ENCODE measurements around the gene PDE4C. TPM values are rescaled to one million over a fixed set of nuclear protein-coding genes. Genes with fewer than 3 reads are reported as not detected.
A peak's percentile ranks its signal among the peaks of the same experiment; 100 is the strongest.

PDE4C gene
- total RNA-seq, 2 donors from 2014 or later = under 0.01 to 0.26 TPM

DNA sequence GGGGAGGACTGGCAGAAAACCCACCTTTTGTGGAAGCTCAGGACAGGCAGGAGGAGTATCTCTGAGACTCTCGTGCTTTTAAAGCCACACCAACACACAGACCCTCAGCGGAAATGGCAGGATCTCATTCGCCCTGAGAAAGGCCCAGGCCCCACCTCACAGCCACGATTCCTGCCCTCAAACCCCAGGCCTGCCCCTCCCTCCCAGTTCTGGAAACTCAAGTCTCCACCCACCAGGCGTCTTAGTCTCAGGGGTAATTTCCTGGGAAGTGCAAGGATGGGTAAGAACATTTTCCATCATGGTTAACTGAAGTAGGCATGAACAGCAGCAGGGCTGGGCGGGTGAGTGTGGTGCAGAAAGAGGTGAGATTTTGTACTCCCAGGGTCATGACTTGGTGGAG, 8.0 kb upstream of the PDE4C start:
- Histone ChIP-seq H3K27ac (no peak overlapping the region), H3K4me3 (no peak overlapping the region), H3K9me3 (peaks cover 0 to 9% (median 0%) of the 10 kb centered on the region in 3 donors), H3K36me3 (replicated peaks in 1 of 2; ENCODE audit: insufficient read depth in 1 of 2, low read depth in 2 of 2) (no peaks in the 10 kb centered on the region), H3K4me1 (no peaks in the 10 kb centered on the region), H3K27me3 (peaks cover 0 to 9% of the 10 kb centered on the region in 2 donors)
- intact Hi-C loops (cut with DNase I) = no loop called here
- TF ChIP-seq POLR2A (IDR thresholded peaks at IDR 0.05) = no peak
- TF ChIP-seq CTCF (IDR thresholded peaks at IDR 0.05) = no peak
- WGBS, 2 donors = 26 to 35% methylated on average over 4 to 6 of the region's 6 CpGs
- no peak for DNase-seq
- ATAC-seq = no peak

- Histone ChIP-seq H3K27ac (no peak overlapping the region), H3K36me3 (replicated peaks in 1 of 2; ENCODE audit: insufficient read depth in 1 of 2, low read depth in 2 of 2) (no peaks in the 10 kb centered on the region), H3K9me3 (peaks cover 0 to 9% (median 0%) of the 10 kb centered on the region in 3 donors), H3K4me1 (no peaks in the 10 kb centered on the region), H3K4me3 (no peak overlapping the region), H3K27me3 (peaks cover 0 to 9% of the 10 kb centered on the region in 2 donors)
- peak; percentile 61 for ATAC-seq
- peak; percentile 35 to 63 (median 52) for DNase-seq
- intact Hi-C loops (cut with DNase I) = no loop called here
- TF ChIP-seq POLR2A (IDR thresholded peaks at IDR 0.05) (no peak), CTCF (IDR thresholded peaks at IDR 0.05) (no peak)
- WGBS, 2 donors = 22 to 29% methylated on average over 15 to 37 of the region's 37 CpGs
Measured at GRCh38 chr19:18233224-18233825, 7.1 kb upstream of the PDE4C start.

DNA sequence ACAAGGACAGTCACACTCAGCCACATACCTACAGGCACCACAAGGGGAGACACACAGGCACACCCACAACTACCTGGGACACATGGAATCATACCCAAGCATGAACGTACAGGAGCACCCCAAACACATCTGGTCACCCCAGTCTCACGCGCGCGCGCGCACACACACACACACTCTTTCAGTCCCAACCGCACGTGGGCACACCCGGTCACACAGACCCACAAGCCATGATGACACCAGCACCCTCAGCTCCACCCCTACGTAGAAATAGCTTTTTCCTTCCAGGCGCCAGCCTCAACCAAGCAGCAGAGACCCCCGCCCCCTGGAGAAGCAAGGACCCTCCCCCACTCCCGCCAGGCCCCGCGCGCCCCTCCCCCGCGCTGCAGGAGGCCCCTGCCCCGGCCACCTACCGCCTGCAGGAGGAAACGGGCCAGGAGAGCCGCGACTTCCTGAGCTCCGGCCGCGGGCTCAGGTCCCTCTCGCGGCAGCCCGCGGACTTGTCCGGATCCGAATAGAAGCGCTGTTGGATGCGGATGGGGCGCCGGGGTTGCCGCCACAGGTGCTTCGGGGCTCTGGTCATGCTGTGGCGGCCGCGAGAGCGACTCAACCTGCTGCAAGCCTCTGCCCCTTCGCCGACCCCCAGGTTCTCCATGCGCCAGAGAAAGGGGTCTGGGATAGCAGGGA, 6.4 kb upstream of the PDE4C start:
- H3K9me3 ChIP-seq = peaks cover 0 to 9% (median 0%) of the 10 kb centered on the region in 3 donors
- H3K27ac ChIP-seq = no peak overlapping the region
- peaks cover 0 to 9% of the 10 kb centered on the region in 2 donors for H3K27me3 ChIP-seq
- 0 to 5% methylated on average over 1 to 36 of the region's 46 CpGs for WGBS, 2 donors
- DNase-seq = peak in 1 of 4 donors; percentile 24
- no peak overlapping the region for H3K4me3 ChIP-seq
- TF ChIP-seq POLR2A (IDR thresholded peaks at IDR 0.05) = no peak
- TF ChIP-seq CTCF (IDR thresholded peaks at IDR 0.05) = no peak
- no peaks in the 10 kb centered on the region for H3K36me3 ChIP-seq (replicated peaks in 1 of 2; ENCODE audit: insufficient read depth in 1 of 2, low read depth in 2 of 2)
- peak; percentile 22 for ATAC-seq
- H3K4me1 ChIP-seq = no peaks in the 10 kb centered on the region
- intact Hi-C loops (cut with DNase I) = no loop called here

DNA sequence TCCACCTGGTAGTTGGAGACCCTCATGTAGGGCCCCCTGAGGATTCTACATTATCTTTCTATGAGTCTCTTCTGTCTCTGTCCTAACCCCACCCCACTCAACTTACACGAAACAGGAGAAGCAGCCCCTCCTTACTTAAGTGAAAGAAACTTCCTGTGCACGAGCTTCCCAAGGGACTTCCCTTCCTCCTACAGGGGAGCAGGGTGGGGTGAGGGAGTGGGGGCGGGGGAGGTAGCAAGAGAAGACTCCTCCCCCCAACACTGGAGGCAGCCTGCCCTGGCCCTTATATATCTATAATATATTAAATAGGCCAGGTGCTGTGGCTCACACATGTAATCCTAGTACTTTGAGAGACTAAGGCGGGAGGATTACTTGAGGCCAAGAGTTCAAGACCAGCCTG, 5.5 kb upstream of the PDE4C start:
- Histone ChIP-seq H3K36me3 (replicated peaks in 1 of 2; ENCODE audit: insufficient read depth in 1 of 2, low read depth in 2 of 2) (no peaks in the 10 kb centered on the region), H3K27me3 (peaks cover 0 to 9% of the 10 kb centered on the region in 2 donors), H3K4me3 (no peak overlapping the region), H3K27ac (no peak overlapping the region), H3K4me1 (no peaks in the 10 kb centered on the region), H3K9me3 (peaks cover 0 to 9% (median 0%) of the 10 kb centered on the region in 3 donors)
- TF ChIP-seq POLR2A (IDR thresholded peaks at IDR 0.05) (no peak), CTCF (IDR thresholded peaks at IDR 0.05) (no peak)
- ATAC-seq (no peak), DNase-seq (no peak)
- 33 to 35% methylated on average over 4 of the region's 4 CpGs for WGBS, 2 donors
- intact Hi-C loops (cut with DNase I) = no loop called here

Data from body of pancreas (tissue), 4 donors.